ENCODE measurements around the gene SPARCL1. TPM values are rescaled to one million over a fixed set of nuclear protein-coding genes. Genes with fewer than 3 reads are reported as not detected.

Gene SPARCL1
- total RNA-seq, 1 donor from 2014 or later: 8.6 TPM

GRCh38 chr4:87559090-87559837 lies 30.1 kb upstream of the SPARCL1 start:
- no peak overlapping the region for H3K4me3 Mint-ChIP-seq
- no peaks in the 10 kb centered on the region for H3K4me1 Mint-ChIP-seq
- no peak overlapping the region for H3K27ac Mint-ChIP-seq (ENCODE audit: unreplicated experiment)
- peaks cover 2% of the 10 kb centered on the region for H3K9me3 Mint-ChIP-seq
- H3K27me3 Mint-ChIP-seq (ENCODE audit: low read depth): no peaks in the 10 kb centered on the region
- H3K36me3 Mint-ChIP-seq (ENCODE audit: low read depth): no peaks in the 10 kb centered on the region
- no peak for DNase-seq (ENCODE audit: low read depth, low spot score)
- no peak for TF ChIP-seq CTCF (conservative IDR thresholded peaks at IDR 0.05)

GRCh38 chr4:87557348-87557747 lies 28.2 kb upstream of the SPARCL1 start:
- H3K9me3 Mint-ChIP-seq: peaks cover 2% of the 10 kb centered on the region
- no peaks in the 10 kb centered on the region for H3K4me1 Mint-ChIP-seq
- DNase-seq (ENCODE audit: low read depth, low spot score): no peak
- no peak for TF ChIP-seq CTCF (conservative IDR thresholded peaks at IDR 0.05)
- H3K4me3 Mint-ChIP-seq: no peak overlapping the region
- H3K27ac Mint-ChIP-seq (ENCODE audit: unreplicated experiment): no peak overlapping the region
- no peaks in the 10 kb centered on the region for H3K27me3 Mint-ChIP-seq (ENCODE audit: low read depth)
- H3K36me3 Mint-ChIP-seq (ENCODE audit: low read depth): no peaks in the 10 kb centered on the region

- no peak overlapping the region for H3K4me3 Mint-ChIP-seq
- no peaks in the 10 kb centered on the region for H3K27me3 Mint-ChIP-seq (ENCODE audit: low read depth)
- DNase-seq (ENCODE audit: low read depth, low spot score): no peak
- no peak for TF ChIP-seq CTCF (conservative IDR thresholded peaks at IDR 0.05)
- H3K36me3 Mint-ChIP-seq (ENCODE audit: low read depth): no peaks in the 10 kb centered on the region
- H3K27ac Mint-ChIP-seq (ENCODE audit: unreplicated experiment): no peak overlapping the region
- peaks cover 5% of the 10 kb centered on the region for H3K4me1 Mint-ChIP-seq
- peaks cover 2% of the 10 kb centered on the region for H3K9me3 Mint-ChIP-seq
Observed at GRCh38 chr4:87555773-87556619, 26.8 kb upstream of the SPARCL1 start.

- Mint-ChIP-seq H3K4me3 (no peak overlapping the region), H3K27me3 (ENCODE audit: low read depth) (no peaks in the 10 kb centered on the region), H3K4me1 (peaks cover 5% of the 10 kb centered on the region), H3K27ac (ENCODE audit: unreplicated experiment) (no peak overlapping the region), H3K9me3 (no peaks in the 10 kb centered on the region), H3K36me3 (ENCODE audit: low read depth) (no peaks in the 10 kb centered on the region)
- TF ChIP-seq CTCF (conservative IDR thresholded peaks at IDR 0.05): no peak
- DNase-seq (ENCODE audit: low read depth, low spot score): no peak
Observed at GRCh38 chr4:87553182-87553581, 24.0 kb upstream of the SPARCL1 start.

- no peak for DNase-seq (ENCODE audit: low read depth, low spot score)
- H3K9me3 Mint-ChIP-seq: no peaks in the 10 kb centered on the region
Observed at GRCh38 chr4:87551361-87551760, 22.2 kb upstream of the SPARCL1 start.

More at GRCh38 chr4:87551361-87551760, 22.2 kb upstream of the SPARCL1 start:
- no peak for TF ChIP-seq CTCF (conservative IDR thresholded peaks at IDR 0.05)
- no peaks in the 10 kb centered on the region for H3K36me3 Mint-ChIP-seq (ENCODE audit: low read depth)
- peaks cover 5% of the 10 kb centered on the region for H3K4me1 Mint-ChIP-seq
- no peaks in the 10 kb centered on the region for H3K27me3 Mint-ChIP-seq (ENCODE audit: low read depth)
- H3K27ac Mint-ChIP-seq (ENCODE audit: unreplicated experiment): no peak overlapping the region
- no peak overlapping the region for H3K4me3 Mint-ChIP-seq
